Right atrium auricular region (tissue), 2 donors: ENCODE data around the gene SLC29A1. TPM values are rescaled to one million over a fixed set of nuclear protein-coding genes. Genes with fewer than 3 reads are reported as not detected.
"Not testable (repeated sequence)": the region's sequence is repeated elsewhere in the genome, so short reads cannot be mapped to it uniquely, and the experiment has no call there.

Source experiments
- DNase-seq: peaks from one replicate; pipeline ENCODE4 v3.0.0-alpha.2; 2019; ENCODE audit warnings: low spot score
- H3K27ac ChIP-seq, 2 donors: fragments of 200-600 bp; sonication (generic); 1 replicate in 1 of 2; 2 replicates in 1 of 2; pipeline ENCODE4 v1.5.1; 2016 to 2019
- H3K27me3 ChIP-seq, 2 donors: fragments of 200-600 bp; sonication (generic); one replicate each; pipeline versions ENCODE4 v1.5.1 to v1.6.0; 2017 to 2019
- H3K36me3 ChIP-seq: fragments of 200-600 bp; sonication (generic); one replicate; pipeline ENCODE4 v1.5.1; 2016
- H3K4me1 ChIP-seq, 2 donors: fragments of 200-600 bp; sonication (generic); one replicate each; pipeline versions ENCODE4 v1.5.1 to v1.6.0; 2017 to 2019
- H3K4me3 ChIP-seq, 2 donors: fragments of 200-600 bp; sonication (generic); 1 replicate in 1 of 2; 2 replicates in 1 of 2; pipeline ENCODE4 v1.5.1; 2017 to 2019; ENCODE audit warnings: mild to moderate bottlenecking in 1 of 2, moderate library complexity in 1 of 2
- H3K9me3 ChIP-seq, 2 donors: fragments of 200-600 bp; sonication (generic); one replicate each; pipeline ENCODE4 v1.5.1; 2019
- total RNA-seq, 2 donors: library from RNA; depleted of rRNA; stranded (reverse); fragments of >200 nt; gene quantifications; one replicate each; pipeline ENCODE4 v1.1.0, GENCODE V29; 2016
- TF ChIP-seq, protein P1 (sequence below), 2 donors: fragments of 200-600 bp; sonication (generic); IDR thresholded peaks; one replicate each; pipeline ENCODE4 v1.5.1; 2019; ENCODE audit warnings: antibody characterized with exemption in 2 of 2

Gene SLC29A1
- total RNA-seq, 2 donors from 2014 or later, result 105 to 256 TPM

GRCh38 chr6:44179072-44179536, 44.3 kb upstream of the SLC29A1 start:
- peaks cover 0 to 26% of the 10 kb centered on the region in 2 donors for H3K4me1 ChIP-seq
- H3K4me3 ChIP-seq, result no peak overlapping the region
- H3K27me3 ChIP-seq, result no peaks in the 10 kb centered on the region
- TF ChIP-seq, protein P1, sequence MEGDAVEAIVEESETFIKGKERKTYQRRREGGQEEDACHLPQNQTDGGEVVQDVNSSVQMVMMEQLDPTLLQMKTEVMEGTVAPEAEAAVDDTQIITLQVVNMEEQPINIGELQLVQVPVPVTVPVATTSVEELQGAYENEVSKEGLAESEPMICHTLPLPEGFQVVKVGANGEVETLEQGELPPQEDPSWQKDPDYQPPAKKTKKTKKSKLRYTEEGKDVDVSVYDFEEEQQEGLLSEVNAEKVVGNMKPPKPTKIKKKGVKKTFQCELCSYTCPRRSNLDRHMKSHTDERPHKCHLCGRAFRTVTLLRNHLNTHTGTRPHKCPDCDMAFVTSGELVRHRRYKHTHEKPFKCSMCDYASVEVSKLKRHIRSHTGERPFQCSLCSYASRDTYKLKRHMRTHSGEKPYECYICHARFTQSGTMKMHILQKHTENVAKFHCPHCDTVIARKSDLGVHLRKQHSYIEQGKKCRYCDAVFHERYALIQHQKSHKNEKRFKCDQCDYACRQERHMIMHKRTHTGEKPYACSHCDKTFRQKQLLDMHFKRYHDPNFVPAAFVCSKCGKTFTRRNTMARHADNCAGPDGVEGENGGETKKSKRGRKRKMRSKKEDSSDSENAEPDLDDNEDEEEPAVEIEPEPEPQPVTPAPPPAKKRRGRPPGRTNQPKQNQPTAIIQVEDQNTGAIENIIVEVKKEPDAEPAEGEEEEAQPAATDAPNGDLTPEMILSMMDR (IDR thresholded peaks at IDR 0.05), result no peak
- DNase-seq, result no peak
- peak overlapping the region in 1 of 2 donors; percentile 19 for H3K27ac ChIP-seq
- no peaks in the 10 kb centered on the region for H3K9me3 ChIP-seq
- no peaks in the 10 kb centered on the region for H3K36me3 ChIP-seq

DNA sequence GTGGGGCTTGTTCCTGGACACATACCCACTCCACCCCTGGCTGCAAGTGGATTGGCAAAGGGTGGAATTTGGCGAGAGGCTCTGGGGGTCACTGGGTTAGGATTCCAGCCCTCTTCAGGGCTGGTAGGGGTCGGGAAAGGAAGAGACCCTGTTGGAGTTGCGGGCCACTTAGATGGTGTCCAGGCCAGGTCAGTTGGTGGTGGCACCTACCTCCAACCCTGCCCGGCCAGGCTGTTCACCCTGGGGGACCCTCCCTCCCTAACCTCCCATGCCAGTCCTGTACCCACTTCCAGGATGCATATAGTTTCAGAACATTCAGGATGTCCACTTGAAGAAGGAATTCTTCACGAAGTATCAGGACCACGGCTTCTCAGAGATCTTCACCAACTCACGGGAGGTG, 43.7 kb upstream of the SLC29A1 start:
- no peaks in the 10 kb centered on the region for H3K27me3 ChIP-seq
- no peak for DNase-seq
- H3K4me3 ChIP-seq, result no peak overlapping the region
- no peaks in the 10 kb centered on the region for H3K36me3 ChIP-seq
- H3K27ac ChIP-seq, result no peak overlapping the region
- H3K4me1 ChIP-seq, result peaks cover 0 to 26% of the 10 kb centered on the region in 2 donors
- H3K9me3 ChIP-seq, result no peaks in the 10 kb centered on the region
- TF ChIP-seq, protein P1 (IDR thresholded peaks at IDR 0.05), result no peak

DNA sequence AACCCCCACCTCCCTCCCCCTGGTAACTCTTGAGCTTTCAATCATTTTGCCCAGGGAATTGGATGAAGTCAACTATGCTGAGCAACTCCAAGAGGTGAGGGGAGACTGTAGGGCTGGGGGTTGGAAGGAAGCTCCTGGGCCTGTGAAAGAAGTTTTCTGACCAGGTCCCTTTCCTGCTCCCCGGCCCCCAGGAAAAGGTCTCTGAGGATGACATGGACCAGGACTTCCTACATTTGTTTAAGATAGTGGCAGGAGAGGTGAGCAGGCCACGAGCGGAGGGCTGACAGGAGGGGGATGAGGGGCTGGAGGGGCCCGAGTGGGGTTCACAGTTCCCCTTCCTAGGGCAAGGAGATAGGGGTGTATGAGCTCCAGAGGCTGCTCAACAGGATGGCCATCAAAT, 43.0 kb upstream of the SLC29A1 start:
- DNase-seq, result no peak
- Histone ChIP-seq H3K4me3 (no peak overlapping the region), H3K27me3 (no peaks in the 10 kb centered on the region), H3K9me3 (no peaks in the 10 kb centered on the region), H3K27ac (no peak overlapping the region), H3K4me1 (peaks cover 0 to 26% of the 10 kb centered on the region in 2 donors), H3K36me3 (no peaks in the 10 kb centered on the region)
- TF ChIP-seq, protein P1 (IDR thresholded peaks at IDR 0.05), result no peak

- no peak overlapping the region for H3K27ac ChIP-seq
- no peak overlapping the region for H3K4me3 ChIP-seq
- no peaks in the 10 kb centered on the region for H3K9me3 ChIP-seq
- peaks cover 0 to 28% of the 10 kb centered on the region in 2 donors for H3K4me1 ChIP-seq
- DNase-seq, result no peak
- no peaks in the 10 kb centered on the region for H3K27me3 ChIP-seq
- TF ChIP-seq, protein P1 (IDR thresholded peaks at IDR 0.05), result no peak
- H3K36me3 ChIP-seq, result no peaks in the 10 kb centered on the region
Measured at GRCh38 chr6:44180886-44181285, 42.5 kb upstream of the SLC29A1 start.

DNA sequence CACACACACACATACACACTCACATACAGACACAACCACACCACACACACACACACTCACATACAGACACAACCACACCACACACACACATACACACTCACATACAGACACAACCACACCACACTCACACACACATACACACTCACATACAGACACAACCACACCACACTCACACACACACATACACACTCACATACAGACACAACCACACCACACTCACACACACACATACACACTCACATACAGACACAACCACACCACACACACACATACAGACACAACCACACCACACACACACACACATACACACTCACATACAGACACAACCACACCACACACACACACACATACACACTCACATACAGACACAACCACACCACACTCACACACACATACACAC, 41.6 kb upstream of the SLC29A1 start:
- not testable (repeated sequence) for H3K9me3 ChIP-seq, H3K27ac ChIP-seq, H3K27me3 ChIP-seq, H3K4me3 ChIP-seq, H3K36me3 ChIP-seq, DNase-seq
- H3K4me1 ChIP-seq, result peaks cover 0 to 25% of the 10 kb centered on the region in 2 donors

DNA sequence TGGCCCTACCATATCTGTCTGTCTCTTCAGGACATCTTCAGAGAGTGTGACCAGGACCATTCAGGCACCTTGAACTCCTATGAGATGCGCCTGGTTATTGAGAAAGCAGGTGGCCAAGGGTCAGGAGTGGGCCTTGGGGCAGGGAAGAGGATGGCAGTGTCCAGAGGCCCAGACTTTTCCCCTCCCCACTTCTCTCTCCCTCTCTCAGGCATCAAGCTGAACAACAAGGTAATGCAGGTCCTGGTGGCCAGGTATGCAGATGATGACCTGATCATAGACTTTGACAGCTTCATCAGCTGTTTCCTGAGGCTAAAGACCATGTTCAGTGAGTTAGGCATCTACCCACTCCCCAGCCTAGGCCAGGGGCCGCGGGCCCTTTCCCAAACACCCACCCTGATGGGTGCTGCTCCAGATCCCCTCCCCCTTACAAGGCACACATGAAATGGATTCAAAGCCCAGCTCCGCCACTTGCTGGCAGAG, 40.4 kb upstream of the SLC29A1 start:
- H3K9me3 ChIP-seq, result no peaks in the 10 kb centered on the region
- peaks cover 0 to 19% of the 10 kb centered on the region in 2 donors for H3K4me1 ChIP-seq
- H3K27me3 ChIP-seq, result no peaks in the 10 kb centered on the region
- H3K36me3 ChIP-seq, result no peaks in the 10 kb centered on the region
- TF ChIP-seq, protein P1 (IDR thresholded peaks at IDR 0.05), result no peak
- DNase-seq, result no peak
- H3K27ac ChIP-seq, result no peak overlapping the region
- no peak overlapping the region for H3K4me3 ChIP-seq
